IMR-90 (cell line): ENCODE data around the gene PLA2G4E.

Experiments
- CEBPB ChIP-seq: IDR thresholded peaks from 2 replicates; pipeline ENCODE4 v1.6.1; 2012; ENCODE audit warnings: low read depth, low read length, improper control_type of control experiment
- CHD1 ChIP-seq: IDR thresholded peaks from 2 replicates; pipeline ENCODE4 v1.6.1; 2012; ENCODE audit warnings: low read depth, low read length, improper control_type of control experiment
- CTCF ChIP-seq: conservative IDR thresholded peaks from 2 replicates; pipeline ENCODE4 v1.5.1; 2012; ENCODE audit warnings: mild to moderate bottlenecking, low read depth, low read length, improper control_type of control experiment
- MXI1 ChIP-seq: IDR thresholded peaks from 2 replicates; pipeline ENCODE4 v1.6.1; 2012; ENCODE audit warnings: low read depth, mild to moderate bottlenecking, low read length, moderate library complexity, borderline replicate concordance
- SMC3 ChIP-seq: fragments of 150-350 bp; IDR thresholded peaks from 2 replicates; pipeline ENCODE4 v1.6.1; 2016; ENCODE audit warnings: low read depth, mild to moderate bottlenecking, antibody characterized with exemption, low read length, moderate library complexity

- no peak for TF ChIP-seq CTCF
- TF ChIP-seq CHD1: no peak
- TF ChIP-seq MXI1: no peak
- TF ChIP-seq SMC3: no peak
- TF ChIP-seq CEBPB: no peak
Measured at GRCh38 chr15:41999290-42000285, 21.3 kb downstream of the PLA2G4E start.
